Liver (tissue), 3 donors: ENCODE results near the gene TBC1D13.
"Not testable (repeated sequence)": the region's sequence is repeated elsewhere in the genome, so short reads cannot be mapped to it uniquely, and the experiment has no call there.

ENCODE experiments used
- EGR1 ChIP-seq, 2 donors: IDR thresholded peaks; 2 replicates each; pipeline ENCODE4 v1.6.1; 2016 to 2018; ENCODE audit warnings: antibody characterized with exemption in 2 of 2, low read depth in 2 of 2
- FOXA1 ChIP-seq: IDR thresholded peaks from 2 replicates; pipeline ENCODE4 v1.6.1; 2016; ENCODE audit warnings: antibody characterized with exemption
- GABPA ChIP-seq, 2 donors: IDR thresholded peaks in 1 of 2; conservative IDR thresholded peaks in 1 of 2; 2 replicates each; pipeline ENCODE4 v1.6.1; 2016; ENCODE audit warnings: antibody characterized with exemption in 2 of 2, mild to moderate bottlenecking in 1 of 2, moderate library complexity in 1 of 2
- JUND ChIP-seq, 2 donors: IDR thresholded peaks; 2 replicates each; pipeline ENCODE4 v1.6.1; 2016; ENCODE audit warnings: antibody characterized with exemption in 2 of 2
- RAD21 ChIP-seq, 2 donors: IDR thresholded peaks; 2 replicates each; pipeline ENCODE4 v1.6.1; 2016; ENCODE audit warnings: antibody characterized with exemption in 2 of 2, mild to moderate bottlenecking in 2 of 2
- SP1 ChIP-seq: IDR thresholded peaks from 2 replicates; pipeline ENCODE4 v1.6.1; 2018; ENCODE audit warnings: antibody characterized with exemption, mild to moderate bottlenecking
- TAF1 ChIP-seq: conservative IDR thresholded peaks from 2 replicates; pipeline ENCODE4 v1.6.1; 2016; ENCODE audit warnings: antibody characterized with exemption, mild to moderate bottlenecking
- TF ChIP-seq, protein P1 (sequence below): fragments of 150-350 bp; IDR thresholded peaks from 2 replicates; pipeline ENCODE4 v1.5.1; 2017; ENCODE audit warnings: improper control_type of control experiment, low read depth, low read length; ENCODE audit not compliant: missing input control
- TF ChIP-seq, protein P2 (sequence below): IDR thresholded peaks from 2 replicates; pipeline ENCODE4 v1.6.1; 2016; ENCODE audit warnings: antibody characterized with exemption
- TF ChIP-seq, protein P3 (sequence below): IDR thresholded peaks from 2 replicates; pipeline ENCODE4 v1.6.1; 2016; ENCODE audit warnings: antibody characterized with exemption
- TF ChIP-seq, protein P4 (sequence below): IDR thresholded peaks from 2 replicates; pipeline ENCODE4 v1.6.1; 2016; ENCODE audit warnings: antibody characterized with exemption, mild to moderate bottlenecking
- TF ChIP-seq, protein P5 (sequence below): IDR thresholded peaks from 2 replicates; pipeline ENCODE4 v1.6.1; 2016; ENCODE audit warnings: antibody characterized with exemption
- donor health status: healthy.
- donor health status: healthy.

DNA sequence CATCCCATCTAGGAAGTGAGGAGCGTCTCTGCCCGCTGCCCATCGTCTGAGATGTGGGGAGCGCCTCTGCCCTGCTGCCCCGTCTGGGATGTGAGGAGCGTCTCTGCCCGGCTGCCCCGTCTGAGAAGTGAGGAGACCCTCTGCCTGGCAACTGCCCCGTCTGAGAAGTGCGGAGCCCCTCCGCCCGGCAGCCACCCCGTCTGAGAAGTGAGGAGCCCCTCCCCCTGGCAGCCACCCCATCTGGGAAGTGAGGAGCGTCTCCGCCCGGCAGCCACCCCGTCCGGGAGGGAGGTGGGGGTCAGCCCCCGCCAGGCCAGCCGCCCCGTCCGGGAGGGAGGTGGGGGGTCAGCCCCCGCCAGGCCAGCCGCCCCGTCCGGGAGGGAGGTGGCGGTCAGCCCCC is 7.0 kb upstream of the TBC1D13 start:
- TF ChIP-seq, protein P1, sequence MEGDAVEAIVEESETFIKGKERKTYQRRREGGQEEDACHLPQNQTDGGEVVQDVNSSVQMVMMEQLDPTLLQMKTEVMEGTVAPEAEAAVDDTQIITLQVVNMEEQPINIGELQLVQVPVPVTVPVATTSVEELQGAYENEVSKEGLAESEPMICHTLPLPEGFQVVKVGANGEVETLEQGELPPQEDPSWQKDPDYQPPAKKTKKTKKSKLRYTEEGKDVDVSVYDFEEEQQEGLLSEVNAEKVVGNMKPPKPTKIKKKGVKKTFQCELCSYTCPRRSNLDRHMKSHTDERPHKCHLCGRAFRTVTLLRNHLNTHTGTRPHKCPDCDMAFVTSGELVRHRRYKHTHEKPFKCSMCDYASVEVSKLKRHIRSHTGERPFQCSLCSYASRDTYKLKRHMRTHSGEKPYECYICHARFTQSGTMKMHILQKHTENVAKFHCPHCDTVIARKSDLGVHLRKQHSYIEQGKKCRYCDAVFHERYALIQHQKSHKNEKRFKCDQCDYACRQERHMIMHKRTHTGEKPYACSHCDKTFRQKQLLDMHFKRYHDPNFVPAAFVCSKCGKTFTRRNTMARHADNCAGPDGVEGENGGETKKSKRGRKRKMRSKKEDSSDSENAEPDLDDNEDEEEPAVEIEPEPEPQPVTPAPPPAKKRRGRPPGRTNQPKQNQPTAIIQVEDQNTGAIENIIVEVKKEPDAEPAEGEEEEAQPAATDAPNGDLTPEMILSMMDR, result not testable (repeated sequence)
- TF ChIP-seq RAD21 (IDR thresholded peaks at IDR 0.05); TAF1; GABPA (IDR thresholded peaks at IDR 0.05 in 1 of 2, conservative IDR thresholded peaks at IDR 0.05 in 1 of 2); SP1; JUND (IDR thresholded peaks at IDR 0.05); EGR1 (IDR thresholded peaks at IDR 0.05; ENCODE audit: low read depth in 2 of 2); FOXA1: not testable (repeated sequence)
- TF ChIP-seq, protein P2, sequence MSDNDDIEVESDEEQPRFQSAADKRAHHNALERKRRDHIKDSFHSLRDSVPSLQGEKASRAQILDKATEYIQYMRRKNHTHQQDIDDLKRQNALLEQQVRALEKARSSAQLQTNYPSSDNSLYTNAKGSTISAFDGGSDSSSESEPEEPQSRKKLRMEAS, result not testable (repeated sequence)
- TF ChIP-seq, protein P3, sequence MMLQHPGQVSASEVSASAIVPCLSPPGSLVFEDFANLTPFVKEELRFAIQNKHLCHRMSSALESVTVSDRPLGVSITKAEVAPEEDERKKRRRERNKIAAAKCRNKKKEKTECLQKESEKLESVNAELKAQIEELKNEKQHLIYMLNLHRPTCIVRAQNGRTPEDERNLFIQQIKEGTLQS, result not testable (repeated sequence)
- TF ChIP-seq, protein P4, sequence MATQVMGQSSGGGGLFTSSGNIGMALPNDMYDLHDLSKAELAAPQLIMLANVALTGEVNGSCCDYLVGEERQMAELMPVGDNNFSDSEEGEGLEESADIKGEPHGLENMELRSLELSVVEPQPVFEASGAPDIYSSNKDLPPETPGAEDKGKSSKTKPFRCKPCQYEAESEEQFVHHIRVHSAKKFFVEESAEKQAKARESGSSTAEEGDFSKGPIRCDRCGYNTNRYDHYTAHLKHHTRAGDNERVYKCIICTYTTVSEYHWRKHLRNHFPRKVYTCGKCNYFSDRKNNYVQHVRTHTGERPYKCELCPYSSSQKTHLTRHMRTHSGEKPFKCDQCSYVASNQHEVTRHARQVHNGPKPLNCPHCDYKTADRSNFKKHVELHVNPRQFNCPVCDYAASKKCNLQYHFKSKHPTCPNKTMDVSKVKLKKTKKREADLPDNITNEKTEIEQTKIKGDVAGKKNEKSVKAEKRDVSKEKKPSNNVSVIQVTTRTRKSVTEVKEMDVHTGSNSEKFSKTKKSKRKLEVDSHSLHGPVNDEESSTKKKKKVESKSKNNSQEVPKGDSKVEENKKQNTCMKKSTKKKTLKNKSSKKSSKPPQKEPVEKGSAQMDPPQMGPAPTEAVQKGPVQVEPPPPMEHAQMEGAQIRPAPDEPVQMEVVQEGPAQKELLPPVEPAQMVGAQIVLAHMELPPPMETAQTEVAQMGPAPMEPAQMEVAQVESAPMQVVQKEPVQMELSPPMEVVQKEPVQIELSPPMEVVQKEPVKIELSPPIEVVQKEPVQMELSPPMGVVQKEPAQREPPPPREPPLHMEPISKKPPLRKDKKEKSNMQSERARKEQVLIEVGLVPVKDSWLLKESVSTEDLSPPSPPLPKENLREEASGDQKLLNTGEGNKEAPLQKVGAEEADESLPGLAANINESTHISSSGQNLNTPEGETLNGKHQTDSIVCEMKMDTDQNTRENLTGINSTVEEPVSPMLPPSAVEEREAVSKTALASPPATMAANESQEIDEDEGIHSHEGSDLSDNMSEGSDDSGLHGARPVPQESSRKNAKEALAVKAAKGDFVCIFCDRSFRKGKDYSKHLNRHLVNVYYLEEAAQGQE, result not testable (repeated sequence)
- TF ChIP-seq, protein P5, sequence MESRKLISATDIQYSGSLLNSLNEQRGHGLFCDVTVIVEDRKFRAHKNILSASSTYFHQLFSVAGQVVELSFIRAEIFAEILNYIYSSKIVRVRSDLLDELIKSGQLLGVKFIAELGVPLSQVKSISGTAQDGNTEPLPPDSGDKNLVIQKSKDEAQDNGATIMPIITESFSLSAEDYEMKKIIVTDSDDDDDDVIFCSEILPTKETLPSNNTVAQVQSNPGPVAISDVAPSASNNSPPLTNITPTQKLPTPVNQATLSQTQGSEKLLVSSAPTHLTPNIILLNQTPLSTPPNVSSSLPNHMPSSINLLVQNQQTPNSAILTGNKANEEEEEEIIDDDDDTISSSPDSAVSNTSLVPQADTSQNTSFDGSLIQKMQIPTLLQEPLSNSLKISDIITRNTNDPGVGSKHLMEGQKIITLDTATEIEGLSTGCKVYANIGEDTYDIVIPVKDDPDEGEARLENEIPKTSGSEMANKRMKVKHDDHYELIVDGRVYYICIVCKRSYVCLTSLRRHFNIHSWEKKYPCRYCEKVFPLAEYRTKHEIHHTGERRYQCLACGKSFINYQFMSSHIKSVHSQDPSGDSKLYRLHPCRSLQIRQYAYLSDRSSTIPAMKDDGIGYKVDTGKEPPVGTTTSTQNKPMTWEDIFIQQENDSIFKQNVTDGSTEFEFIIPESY, result not testable (repeated sequence)
